Peyer's patch (tissue), 4 donors: ENCODE data around the gene ARID1B. TPM values are rescaled to one million over a fixed set of nuclear protein-coding genes. Genes with fewer than 3 reads are reported as not detected.

Experiments used
- DNase-seq, 3 donors: peaks; one replicate each; pipeline ENCODE4 v3.0.0-alpha.2; 2017 to 2019
- H3K27ac ChIP-seq, 4 donors: fragments of 200-600 bp; sonication (generic); one replicate each; pipeline ENCODE4 v1.5.1; 2016 to 2019
- H3K27me3 ChIP-seq, 2 donors: fragments of 200-600 bp; sonication (generic); one replicate each; pipeline ENCODE4 v1.5.1; 2019
- H3K36me3 ChIP-seq, 3 donors: fragments of 200-600 bp; sonication (generic); one replicate each; pipeline ENCODE4 v1.5.1; 2016 to 2019
- H3K4me1 ChIP-seq, 4 donors: fragments of 200-600 bp; sonication (generic); one replicate each; pipeline ENCODE4 v1.5.1; 2016 to 2019
- H3K4me3 ChIP-seq, 4 donors: fragments of 200-600 bp; sonication (generic); 1 replicate in 3 of 4; 2 replicates in 1 of 4; pipeline ENCODE4 v1.5.1; 2016 to 2019; ENCODE audit warnings: mild to moderate bottlenecking in 1 of 4
- H3K9me3 ChIP-seq, 4 donors: fragments of 200-600 bp; sonication (generic); one replicate each; pipeline ENCODE4 v1.5.1; 2016 to 2019; ENCODE audit warnings: mild to moderate bottlenecking in 1 of 4
- CTCF ChIP-seq, 6 experiments: fragments of 450-650 bp in 4 of 6; fragments of 200-600 bp in 2 of 6; sonication (generic) in 1 of 6; IDR thresholded peaks; one replicate each; pipeline ENCODE4 v1.5.1; 2017 to 2019; ENCODE audit warnings: antibody characterized with exemption in 6 of 6, mild to moderate bottlenecking in 3 of 6, moderate library complexity in 1 of 6
- POLR2A ChIP-seq, 2 donors: fragments of 450-650 bp; IDR thresholded peaks; one replicate each; pipeline ENCODE4 v1.5.1; 2017; ENCODE audit warnings: antibody characterized with exemption in 2 of 2, mild to moderate bottlenecking in 2 of 2, moderate library complexity in 2 of 2
- total RNA-seq, 4 donors: library from RNA; depleted of rRNA; stranded (reverse); fragments of >200 nt; gene quantifications; one replicate each; pipeline ENCODE4 v1.1.0, GENCODE V29; 2016

The ARID1B gene
- total RNA-seq, 4 donors from 2014 or later = 117 to 174 (median 149) TPM

- H3K27me3 ChIP-seq = no peaks in the 10 kb centered on the region
- no peak for TF ChIP-seq POLR2A (IDR thresholded peaks at IDR 0.05)
- TF ChIP-seq CTCF (IDR thresholded peaks at IDR 0.05) = no peak
- no peak for DNase-seq
These were observed 309.5 kb downstream of the ARID1B start for GRCh38 chr6:157086632-157087031.

GRCh38 chr6:157087974-157088373, 310.8 kb downstream of the ARID1B start:
- no peak overlapping the region for H3K27ac ChIP-seq
- peaks cover 0 to 10% (median 0%) of the 10 kb centered on the region in 3 donors for H3K36me3 ChIP-seq
- TF ChIP-seq CTCF (IDR thresholded peaks at IDR 0.05) (no peak), POLR2A (IDR thresholded peaks at IDR 0.05) (no peak)
- H3K27me3 ChIP-seq = no peaks in the 10 kb centered on the region
- DNase-seq = no peak
- H3K4me3 ChIP-seq = no peak overlapping the region
- H3K4me1 ChIP-seq = no peaks in the 10 kb centered on the region
- H3K9me3 ChIP-seq = no peaks in the 10 kb centered on the region

More at GRCh38 chr6:157086632-157087031, 309.5 kb downstream of the ARID1B start:
- H3K9me3 ChIP-seq = no peaks in the 10 kb centered on the region
- peaks cover 0 to 10% (median 0%) of the 10 kb centered on the region in 3 donors for H3K36me3 ChIP-seq
- H3K27ac ChIP-seq = no peak overlapping the region
- no peaks in the 10 kb centered on the region for H3K4me1 ChIP-seq
- no peak overlapping the region for H3K4me3 ChIP-seq

- TF ChIP-seq POLR2A (IDR thresholded peaks at IDR 0.05) (no peak), CTCF (IDR thresholded peaks at IDR 0.05) (no peak)
- H3K9me3 ChIP-seq = no peaks in the 10 kb centered on the region
- H3K4me1 ChIP-seq = no peaks in the 10 kb centered on the region
- H3K27ac ChIP-seq = no peak overlapping the region
- no peak for DNase-seq
- H3K4me3 ChIP-seq = no peak overlapping the region
- no peaks in the 10 kb centered on the region for H3K27me3 ChIP-seq
- H3K36me3 ChIP-seq = peaks cover 0 to 10% (median 0%) of the 10 kb centered on the region in 3 donors
These were observed 311.7 kb downstream of the ARID1B start for GRCh38 chr6:157088841-157089240.

- H3K36me3 ChIP-seq = peaks cover 0 to 10% (median 0%) of the 10 kb centered on the region in 3 donors
- no peaks in the 10 kb centered on the region for H3K4me1 ChIP-seq
- H3K9me3 ChIP-seq = no peaks in the 10 kb centered on the region
- no peak overlapping the region for H3K27ac ChIP-seq
- DNase-seq = no peak
- no peak for TF ChIP-seq CTCF (IDR thresholded peaks at IDR 0.05)
- no peak for TF ChIP-seq POLR2A (IDR thresholded peaks at IDR 0.05)
- no peak overlapping the region for H3K4me3 ChIP-seq
- no peaks in the 10 kb centered on the region for H3K27me3 ChIP-seq
These were observed 312.1 kb downstream of the ARID1B start for GRCh38 chr6:157089258-157089657.

- no peak overlapping the region for H3K4me3 ChIP-seq
- H3K36me3 ChIP-seq = peaks cover 0 to 9% (median 0%) of the 10 kb centered on the region in 3 donors
- no peak for DNase-seq
- H3K27me3 ChIP-seq = no peaks in the 10 kb centered on the region
- no peak overlapping the region for H3K27ac ChIP-seq
- no peak for TF ChIP-seq POLR2A (IDR thresholded peaks at IDR 0.05)
- TF ChIP-seq CTCF (IDR thresholded peaks at IDR 0.05) = no peak
- no peaks in the 10 kb centered on the region for H3K9me3 ChIP-seq
- H3K4me1 ChIP-seq = no peaks in the 10 kb centered on the region
These were observed 312.7 kb downstream of the ARID1B start for GRCh38 chr6:157089851-157090250.

- peaks cover 0 to under 1% (median 0%) of the 10 kb centered on the region in 3 donors for H3K36me3 ChIP-seq
- TF ChIP-seq CTCF (IDR thresholded peaks at IDR 0.05) = no peak
- no peak for TF ChIP-seq POLR2A (IDR thresholded peaks at IDR 0.05)
- no peaks in the 10 kb centered on the region for H3K4me1 ChIP-seq
- H3K27ac ChIP-seq = no peak overlapping the region
- H3K27me3 ChIP-seq = no peaks in the 10 kb centered on the region
- DNase-seq = no peak
- no peaks in the 10 kb centered on the region for H3K9me3 ChIP-seq
- no peak overlapping the region for H3K4me3 ChIP-seq
These were observed 313.6 kb downstream of the ARID1B start for GRCh38 chr6:157090736-157091135.
